Measurements from ENCODE around the gene BLVRA.

The BLVRA gene

DNA sequence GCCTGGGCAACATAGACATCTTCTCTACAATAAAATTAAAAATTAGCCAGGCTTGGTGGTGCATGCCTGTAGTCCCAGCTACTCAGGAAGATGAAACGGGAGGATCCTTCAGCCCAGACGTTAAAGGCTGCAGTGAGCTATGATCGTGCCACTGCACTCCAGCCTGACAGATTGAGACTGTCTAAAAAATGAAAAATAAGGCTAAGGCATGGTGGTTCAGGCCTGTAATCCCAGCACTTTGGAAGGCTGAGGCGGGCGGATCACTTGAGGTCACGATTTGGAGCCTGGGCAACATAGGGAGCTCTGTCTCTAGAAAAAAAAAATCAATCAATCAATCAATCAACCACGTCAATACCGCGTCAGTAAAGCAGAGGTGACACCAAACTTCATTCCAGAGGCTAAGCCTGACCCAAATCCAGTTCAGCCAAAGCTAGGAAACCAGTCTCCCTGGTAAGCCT, 79.8 kb downstream of the BLVRA start:
- no peak for DNase-seq (ENCODE audit: low read depth)
- H3K4me3 ChIP-seq (ENCODE audit: low read depth, low read length) = no peak overlapping the region
- TF ChIP-seq, protein P1, sequence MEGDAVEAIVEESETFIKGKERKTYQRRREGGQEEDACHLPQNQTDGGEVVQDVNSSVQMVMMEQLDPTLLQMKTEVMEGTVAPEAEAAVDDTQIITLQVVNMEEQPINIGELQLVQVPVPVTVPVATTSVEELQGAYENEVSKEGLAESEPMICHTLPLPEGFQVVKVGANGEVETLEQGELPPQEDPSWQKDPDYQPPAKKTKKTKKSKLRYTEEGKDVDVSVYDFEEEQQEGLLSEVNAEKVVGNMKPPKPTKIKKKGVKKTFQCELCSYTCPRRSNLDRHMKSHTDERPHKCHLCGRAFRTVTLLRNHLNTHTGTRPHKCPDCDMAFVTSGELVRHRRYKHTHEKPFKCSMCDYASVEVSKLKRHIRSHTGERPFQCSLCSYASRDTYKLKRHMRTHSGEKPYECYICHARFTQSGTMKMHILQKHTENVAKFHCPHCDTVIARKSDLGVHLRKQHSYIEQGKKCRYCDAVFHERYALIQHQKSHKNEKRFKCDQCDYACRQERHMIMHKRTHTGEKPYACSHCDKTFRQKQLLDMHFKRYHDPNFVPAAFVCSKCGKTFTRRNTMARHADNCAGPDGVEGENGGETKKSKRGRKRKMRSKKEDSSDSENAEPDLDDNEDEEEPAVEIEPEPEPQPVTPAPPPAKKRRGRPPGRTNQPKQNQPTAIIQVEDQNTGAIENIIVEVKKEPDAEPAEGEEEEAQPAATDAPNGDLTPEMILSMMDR (IDR thresholded peaks at IDR 0.05; ENCODE audit: control insufficient read depth, extremely low read depth, insufficient read depth) = no peak

DNA sequence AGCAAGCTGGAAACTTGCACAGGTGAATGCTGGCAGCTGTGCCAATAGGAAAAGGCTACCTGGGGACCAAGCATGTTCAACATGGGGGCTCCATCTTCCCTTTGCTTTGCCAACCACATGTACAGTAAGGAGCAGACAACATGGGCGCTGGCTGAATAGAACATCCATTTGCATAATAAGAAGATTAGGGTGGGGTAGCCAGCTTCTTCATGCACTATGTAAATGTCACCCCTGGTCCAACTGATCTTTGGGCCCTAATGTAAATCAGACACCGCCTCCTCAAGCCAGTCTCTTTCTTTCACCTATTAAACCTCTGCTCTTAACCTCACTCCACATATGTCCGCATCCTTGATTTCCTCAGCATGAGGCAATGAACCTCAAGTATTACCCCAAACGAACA, 84.8 kb downstream of the BLVRA start:
- TF ChIP-seq, protein P1 (IDR thresholded peaks at IDR 0.05; ENCODE audit: control insufficient read depth, extremely low read depth, insufficient read depth) = no peak
- DNase-seq (ENCODE audit: low read depth) = no peak
- H3K4me3 ChIP-seq (ENCODE audit: low read depth, low read length) = no peak overlapping the region

DNA sequence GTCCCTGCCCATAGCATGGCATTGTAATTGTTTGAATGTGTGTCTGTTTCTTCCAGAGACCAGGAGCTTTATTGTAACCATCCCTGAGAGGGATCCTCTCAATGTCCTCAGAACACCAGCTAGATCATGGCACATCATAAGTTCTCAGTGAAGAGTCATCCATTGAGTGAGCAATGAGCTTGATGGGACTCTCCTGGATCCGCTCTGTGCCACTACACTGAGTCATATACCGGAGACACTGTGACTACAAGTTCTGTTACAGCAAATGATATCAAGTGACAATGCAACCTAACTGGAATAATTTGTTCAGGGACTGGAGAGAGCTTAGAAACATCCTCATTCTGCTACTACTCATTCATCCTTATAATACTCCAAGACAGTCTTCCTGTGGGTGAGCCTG, 85.8 kb downstream of the BLVRA start:
- DNase-seq (ENCODE audit: low read depth) = no peak
- TF ChIP-seq, protein P1 (IDR thresholded peaks at IDR 0.05; ENCODE audit: control insufficient read depth, extremely low read depth, insufficient read depth) = no peak
- no peak overlapping the region for H3K4me3 ChIP-seq (ENCODE audit: low read depth, low read length)

DNA sequence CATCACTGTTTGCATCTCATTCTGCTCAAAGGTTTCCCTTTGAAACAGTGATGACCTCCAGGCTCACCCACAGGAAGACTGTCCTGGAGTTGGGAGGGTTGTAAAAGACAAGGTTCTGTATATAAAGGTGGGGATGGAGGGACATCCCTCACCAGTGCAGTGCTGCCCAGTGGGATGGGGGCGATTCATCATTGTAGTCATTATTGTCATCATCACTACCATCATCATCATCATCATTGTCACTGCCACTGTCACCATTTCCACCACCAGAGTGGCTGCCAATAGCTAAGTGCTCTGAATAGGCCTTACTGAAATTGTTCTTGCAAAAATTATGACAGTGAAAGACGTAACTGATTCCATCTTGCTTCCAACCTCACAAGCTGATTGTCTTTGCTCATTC, 86.2 kb downstream of the BLVRA start:
- TF ChIP-seq, protein P1 (IDR thresholded peaks at IDR 0.05; ENCODE audit: control insufficient read depth, extremely low read depth, insufficient read depth) = no peak
- no peak overlapping the region for H3K4me3 ChIP-seq (ENCODE audit: low read depth, low read length)
- no peak for DNase-seq (ENCODE audit: low read depth)

DNA sequence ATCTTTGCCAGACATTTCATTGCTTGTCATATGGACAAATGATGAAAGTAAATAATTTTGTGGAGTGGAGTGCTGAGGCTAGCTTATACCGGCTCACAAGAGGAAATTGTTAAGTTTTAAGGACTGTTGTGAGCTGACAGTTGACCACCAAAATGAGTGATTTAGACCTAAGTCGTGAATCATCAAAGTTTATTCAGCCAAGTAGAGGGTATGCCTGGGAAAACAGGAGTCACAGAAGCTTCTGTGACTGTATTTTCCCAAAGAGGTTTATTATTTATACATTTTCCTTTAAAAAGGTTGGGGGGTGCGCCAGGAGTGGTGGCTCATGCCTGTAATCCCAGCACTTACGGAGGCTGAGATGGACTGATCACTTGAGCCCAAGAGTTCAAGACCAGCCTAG, 89.0 kb downstream of the BLVRA start:
- no peak for DNase-seq (ENCODE audit: low read depth)
- H3K4me3 ChIP-seq (ENCODE audit: low read depth, low read length) = no peak overlapping the region
- TF ChIP-seq, protein P1 (IDR thresholded peaks at IDR 0.05; ENCODE audit: control insufficient read depth, extremely low read depth, insufficient read depth) = no peak

DNA sequence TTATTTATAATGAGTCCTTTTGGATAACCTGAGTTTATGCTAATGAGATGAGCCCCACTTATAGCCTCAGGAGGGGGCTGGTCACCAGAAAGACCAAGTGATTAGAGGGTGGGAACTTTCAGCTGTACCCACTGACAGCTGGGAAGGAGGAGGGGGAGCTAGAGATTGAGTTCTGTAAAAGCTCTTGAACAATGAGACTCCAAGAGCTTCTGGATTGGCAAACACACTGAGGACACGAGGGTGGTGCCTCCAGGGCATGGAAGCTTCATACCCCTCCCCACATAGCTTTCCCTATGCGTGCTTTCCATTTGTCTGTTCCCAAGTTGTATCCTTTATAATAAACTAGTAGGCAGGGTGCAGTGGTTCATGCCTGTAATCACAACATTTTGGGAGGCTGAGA, 90.6 kb downstream of the BLVRA start:
- no peak for DNase-seq (ENCODE audit: low read depth)
- H3K4me3 ChIP-seq (ENCODE audit: low read depth, low read length) = no peak overlapping the region
- TF ChIP-seq, protein P1 (IDR thresholded peaks at IDR 0.05; ENCODE audit: control insufficient read depth, extremely low read depth, insufficient read depth) = no peak

DNA sequence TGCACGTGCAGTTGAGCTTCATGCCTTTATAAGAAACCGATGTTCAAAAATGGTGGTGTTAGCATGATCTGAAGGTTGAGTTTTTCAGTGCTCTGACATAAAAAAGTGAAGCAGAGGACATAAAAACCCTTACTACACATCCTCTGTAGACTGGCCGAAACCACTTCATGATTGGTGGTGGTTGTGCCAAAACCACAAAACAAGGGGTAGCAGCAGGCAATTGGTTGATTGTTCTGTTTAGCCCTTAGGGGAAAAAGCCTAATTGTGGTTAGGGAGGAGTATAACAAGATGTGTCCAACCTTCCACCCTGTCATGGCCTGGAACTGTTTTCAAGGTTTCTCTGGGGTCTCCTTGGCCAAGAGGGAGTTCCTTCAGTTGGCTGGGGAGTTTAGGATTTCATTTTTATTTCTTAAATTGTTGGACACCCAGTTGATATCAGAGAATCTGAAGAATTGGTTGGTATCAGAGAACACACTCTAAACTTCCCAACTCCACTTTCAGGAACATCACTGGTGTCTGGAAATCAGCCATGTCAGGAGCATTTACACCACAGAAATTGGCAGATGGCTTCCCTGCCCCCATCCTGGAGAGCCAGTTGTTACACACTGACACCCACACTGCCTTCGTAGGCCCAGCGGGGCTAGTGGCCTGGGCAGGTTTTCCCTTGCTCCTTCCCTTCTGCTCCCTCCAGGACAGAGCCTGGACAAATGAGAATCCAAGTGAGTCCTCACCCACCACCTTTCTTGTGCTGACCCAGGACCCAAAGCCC, 92.1 kb downstream of the BLVRA start:
- H3K4me3 ChIP-seq (ENCODE audit: low read depth, low read length) = no peak overlapping the region
- TF ChIP-seq, protein P1 (IDR thresholded peaks at IDR 0.05; ENCODE audit: control insufficient read depth, extremely low read depth, insufficient read depth) = no peak
- no peak for DNase-seq (ENCODE audit: low read depth)
